LHCN-M2 (cell line): ENCODE data around the gene SYDE1. TPM values are rescaled to one million over a fixed set of nuclear protein-coding genes. Genes with fewer than 3 reads are reported as not detected.
"Not testable (repeated sequence)": the region's sequence is repeated elsewhere in the genome, so short reads cannot be mapped to it uniquely, and the experiment has no call there.

Experiments
- DNase-seq: peaks from one replicate; pipeline ENCODE4 v3.0.0-alpha.2; 2012; ENCODE audit warnings: low read depth
- polyA plus RNA-seq: library from polyadenylated mRNA; unstranded; fragments of >200 nt; gene quantifications from one replicate; pipeline ENCODE4 v1.2.1, GENCODE V29; 2012; ENCODE audit warnings: missing spikeins
- total RNA-seq: library from RNA; depleted of rRNA; stranded (reverse); fragments of >200 nt; gene quantifications from 2 replicates; pipeline ENCODE4 v1.2.3, GENCODE V29; 2014; rRNA removed

SYDE1 gene
- 68.1 and 78.8 TPM in 2 replicates for total RNA-seq
- 68.0 TPM for polyA plus RNA-seq

GRCh38 chr19:15107061-15108010 lies at the start of gene SYDE1:
Gene SYDE1 (plus strand): TSS chr19:15107401. CDS start chr19:15107434, 33 bp downstream.
- peak; percentile 76 for DNase-seq

- no peak for DNase-seq
Observed at GRCh38 chr19:15062036-15062435, 45.2 kb upstream of the SYDE1 start.

GRCh38 chr19:15070386-15070785 lies 36.8 kb upstream of the SYDE1 start:
- not testable (repeated sequence) for DNase-seq

- DNase-seq, result no peak
Observed at GRCh38 chr19:15072930-15073647, 34.1 kb upstream of the SYDE1 start.

- DNase-seq, result no peak
Observed at GRCh38 chr19:15074371-15074770, 32.8 kb upstream of the SYDE1 start.

GRCh38 chr19:15075806-15076205 lies 31.4 kb upstream of the SYDE1 start:
- DNase-seq, result no peak

GRCh38 chr19:15080002-15080401 lies 27.2 kb upstream of the SYDE1 start:
- peak; percentile 4 for DNase-seq

- DNase-seq, result no peak
Observed at GRCh38 chr19:15081911-15082310, 25.3 kb upstream of the SYDE1 start, which contains the start of gene OR1I1. Gene OR1I1 (plus strand): TSS chr19:15082211. CDS start chr19:15087066, 4,855 bp downstream.

- no peak for DNase-seq
Observed at GRCh38 chr19:15087182-15087581, 20.0 kb upstream of the SYDE1 start.

GRCh38 chr19:15091918-15092753 lies 15.1 kb upstream of the SYDE1 start:
- peak; percentile 63 for DNase-seq

GRCh38 chr19:15093001-15093400 lies 14.2 kb upstream of the SYDE1 start:
- no peak for DNase-seq

GRCh38 chr19:15096223-15096622 lies 11.0 kb upstream of the SYDE1 start:
- DNase-seq, result no peak

GRCh38 chr19:15097980-15098379 lies 9.2 kb upstream of the SYDE1 start:
- DNase-seq, result not testable (repeated sequence)

GRCh38 chr19:15098460-15098859 lies 8.7 kb upstream of the SYDE1 start:
- DNase-seq, result no peak

GRCh38 chr19:15099017-15099582 lies 8.1 kb upstream of the SYDE1 start:
- no peak for DNase-seq

- DNase-seq, result peak; percentile 49
Observed at GRCh38 chr19:15101479-15102082, 5.6 kb upstream of the SYDE1 start.

- DNase-seq, result no peak
Observed at GRCh38 chr19:15104003-15104402, 3.2 kb upstream of the SYDE1 start.

GRCh38 chr19:15104411-15104810 lies 2.8 kb upstream of the SYDE1 start:
- no peak for DNase-seq

GRCh38 chr19:15105044-15105443 lies 2.2 kb upstream of the SYDE1 start:
- no peak for DNase-seq

- DNase-seq, result no peak
Observed at GRCh38 chr19:15108145-15108844, 1.1 kb downstream of the SYDE1 start.
